Measurements from ENCODE around the gene TMEM117. TPM values are rescaled to one million over a fixed set of nuclear protein-coding genes. Genes with fewer than 3 reads are reported as not detected.

Gene TMEM117
- total and polyA plus RNA-seq, 2 donors (not counting 3 experiments of a cell fraction or from before 2014, with no cell fraction given): 1.2 to 3.8 TPM

- H3K9me3 ChIP-seq (replicated peaks; ENCODE audit: control insufficient read depth, insufficient read depth, low read length): no peaks in the 10 kb centered on the region
- H3K79me2 ChIP-seq (ENCODE audit: control insufficient read depth, insufficient read depth, low read length): no peaks in the 10 kb centered on the region
- no peak overlapping the region for H3K4me2 ChIP-seq (ENCODE audit: insufficient read depth, low read length)
- H3K9me1 ChIP-seq (replicated peaks; ENCODE audit: control insufficient read depth, extremely low read depth, insufficient read depth, low read length): no peaks in the 10 kb centered on the region
- peaks cover 7 to 22% of the 10 kb centered on the region in 2 experiments for H3K36me3 ChIP-seq (ENCODE audit: control insufficient read depth in 2 of 2, extremely low read depth in 1 of 2, insufficient read depth in 2 of 2, low read length in 2 of 2)
- no peaks in the 10 kb centered on the region for H4K20me1 ChIP-seq (replicated peaks; ENCODE audit: control insufficient read depth, extremely low read depth, insufficient read depth, low read length)
- dilution Hi-C loops (cut with MboI; ENCODE audit: extremely low pct_ligation_motif_present, low sequenced_read_pairs): no loop called here
- ChIA-PET CTCF (interaction anchor here (1.0 to 2.0 kb wide), 2 partner anchors 9 to 20 kb away, joined by 3 to 9 read pairs; partner anchors contain the start of gene TWF1), POLR2A (no interaction called here)
- no peak overlapping the region for H3K4me3 ChIP-seq (replicated peaks in 1 of 3; ENCODE audit: insufficient read depth in 1 of 3, low read depth in 1 of 3, low read length in 3 of 3)
- H2AFZ ChIP-seq (ENCODE audit: low read depth, low read length): no peak overlapping the region
- DNase-seq (ENCODE audit: low read depth, low spot score) (no peak), FAIRE-seq (no peak)
- H3K9ac ChIP-seq (replicated peaks; ENCODE audit: extremely low read depth, insufficient read depth, low read length): no peak overlapping the region
- BruUV-seq (replicated peaks): no TSS peak
- no peaks in the 10 kb centered on the region for H3K4me1 ChIP-seq (ENCODE audit: control insufficient read depth, extremely low read depth, insufficient read depth, low read length)
- TF ChIP-seq POLR2A (IDR thresholded peaks at IDR 0.05; ENCODE audit: low read depth, low read length) (no peak), CTCF (IDR thresholded peaks at IDR 0.05; ENCODE audit: extremely low read depth in 1 of 2, insufficient read depth in 1 of 2, low read depth in 1 of 2, low read length in 2 of 2) (no peak), GATA2 (IDR thresholded peaks at IDR 0.05; ENCODE audit: insufficient read depth, insufficient read length, low read depth, low read length) (no peak), POLR2AphosphoS5 (IDR thresholded peaks at IDR 0.05; ENCODE audit: insufficient read depth, low read depth, low read length) (no peak), JUN (IDR thresholded peaks at IDR 0.05; ENCODE audit: borderline replicate concordance, insufficient read depth, insufficient read length, low read depth) (no peak), MAX (IDR thresholded peaks at IDR 0.05; ENCODE audit: insufficient read depth, insufficient read length) (no peak), MYC (IDR thresholded peaks at IDR 0.05; ENCODE audit: low read depth, low read length) (no peak), FOS (IDR thresholded peaks at IDR 0.05; ENCODE audit: borderline replicate concordance, insufficient read depth, low read length) (no peak), EZH2 (IDR thresholded peaks at IDR 0.05; ENCODE audit: borderline replicate concordance, low read depth, low read length, severe bottlenecking) (no peak)
- intact Hi-C loops (cut with micrococcal nuclease): no loop called here
- H3K27me3 ChIP-seq (ENCODE audit: control insufficient read depth in 2 of 2, insufficient read depth in 2 of 2, low read length in 2 of 2): no peaks in the 10 kb centered on the region
- H3K27ac ChIP-seq (ENCODE audit: insufficient read depth, low read depth, low read length): no peak overlapping the region
Observed at GRCh38 chr12:43797561-43798217, 38.2 kb upstream of the TMEM117 start.

All from endothelial cell of umbilical vein (primary cell).